Keratinocyte (primary cell): ENCODE results near the gene MS4A15. TPM values are rescaled to one million over a fixed set of nuclear protein-coding genes. Genes with fewer than 3 reads are reported as not detected.

ENCODE experiments used
- DNase-seq: peaks from one replicate; pipeline ENCODE4 v3.0.0-alpha.2; 2011; ENCODE audit warnings: low read depth, missing footprints, low spot score
- FAIRE-seq: peaks from 2 replicates; lab custom pipeline; 2011; peaks lifted over from hg19 to GRCh38; lab: Jason Lieb, UNC
- H2AFZ ChIP-seq: 2 replicates; pipeline ENCODE4 v1.6.0; 2012; ENCODE audit warnings: low read length, control low read depth, inconsistent platforms; ENCODE audit not compliant: control insufficient read depth
- H3K27ac ChIP-seq: 2 replicates; pipeline ENCODE4 v1.5.1; 2011; ENCODE audit warnings: low read length; ENCODE audit not compliant: control insufficient read depth, insufficient read depth
- H3K27me3 ChIP-seq: 3 replicates; pipeline ENCODE4 v1.6.0; 2011; ENCODE audit warnings: low read length; ENCODE audit not compliant: control insufficient read depth, insufficient read depth; ENCODE audit errors: extremely low read depth
- H3K36me3 ChIP-seq, 2 experiments: 2 replicates in 1 of 2; 3 replicates in 1 of 2; pipeline ENCODE4 v1.5.1; 2011; ENCODE audit warnings: low read length in 2 of 2, mild to moderate bottlenecking in 1 of 2; ENCODE audit not compliant: control insufficient read depth in 2 of 2, insufficient read depth in 2 of 2; ENCODE audit errors: extremely low read depth in 1 of 2
- H3K4me1 ChIP-seq: 3 replicates; pipeline ENCODE4 v1.5.1; 2011; ENCODE audit warnings: low read length; ENCODE audit not compliant: control insufficient read depth, insufficient read depth; ENCODE audit errors: extremely low read depth
- H3K4me2 ChIP-seq: 3 replicates; pipeline ENCODE4 v1.6.0; 2011; ENCODE audit warnings: low read depth, low read length; ENCODE audit not compliant: control insufficient read depth, insufficient read depth; ENCODE audit errors: extremely low read depth
- H3K4me3 ChIP-seq, 3 experiments: fragments of 200-600 bp in 1 of 3; sonication (generic) in 1 of 3; 2 replicates in 2 of 3; 3 replicates in 1 of 3; pipeline ENCODE4 v1.5.1; 2011 to 2016; ENCODE audit warnings: low read length in 3 of 3, mild to moderate bottlenecking in 3 of 3, control low read depth in 2 of 3, inconsistent platforms in 1 of 3, low read depth in 1 of 3, mixed read lengths in 1 of 3, mixed run types in 1 of 3, moderate library complexity in 1 of 3; ENCODE audit not compliant: control insufficient read depth in 2 of 3, insufficient read depth in 2 of 3; ENCODE audit errors: extremely low read depth in 1 of 3
- H3K79me2 ChIP-seq: 2 replicates; pipeline ENCODE4 v1.6.0; 2012; ENCODE audit warnings: low read length; ENCODE audit not compliant: control insufficient read depth, insufficient read depth
- H3K9ac ChIP-seq: 3 replicates; pipeline ENCODE4 v1.6.0; 2011; ENCODE audit warnings: low read length; ENCODE audit not compliant: control insufficient read depth, insufficient read depth; ENCODE audit errors: extremely low read depth
- H3K9me1 ChIP-seq: 3 replicates; pipeline ENCODE4 v1.6.0; 2011; ENCODE audit warnings: low read length; ENCODE audit not compliant: control insufficient read depth, insufficient read depth; ENCODE audit errors: extremely low read depth
- H3K9me3 ChIP-seq: 2 replicates; pipeline ENCODE4 v1.5.1; 2012; ENCODE audit warnings: low read depth, low read length; ENCODE audit not compliant: control insufficient read depth
- H4K20me1 ChIP-seq: 3 replicates; pipeline ENCODE4 v1.6.0; 2011; ENCODE audit warnings: low read length; ENCODE audit not compliant: control insufficient read depth, insufficient read depth; ENCODE audit errors: extremely low read depth
- CTCF ChIP-seq, 3 experiments: IDR thresholded peaks in 1 of 3; conservative IDR thresholded peaks in 1 of 3; optimal IDR thresholded peaks in 1 of 3; 2 replicates in 2 of 3; 3 replicates in 1 of 3; pipeline versions ENCODE3 to v1.5.1; 2011; ENCODE audit warnings: low read length in 3 of 3, mild to moderate bottlenecking in 3 of 3, moderate library complexity in 2 of 3, control low read depth in 1 of 3, inconsistent platforms in 1 of 3; ENCODE audit not compliant: insufficient read depth in 2 of 3; ENCODE audit errors: extremely low read depth in 1 of 3
- EZH2 ChIP-seq: IDR thresholded peaks from one replicate; pipeline ENCODE4 v1.6.1; 2012; ENCODE audit warnings: inconsistent platforms, mild to moderate bottlenecking, low read length, moderate library complexity
- dilution Hi-C: fragments of 300-500 bp; cut with MboI; formaldehyde crosslinking; loops from one replicate; pipeline ENCODE4 v1.7.0; 2020; ENCODE audit warnings: low sequenced_read_pairs; ENCODE audit not compliant: extremely low pct_ligation_motif_present
- polyA plus RNA-seq, 5 experiments: library from polyadenylated mRNA; depleted of rRNA in 3 of 5; stranded (reverse) in 3 of 5; stranded (forward) in 1 of 5; unstranded in 1 of 5; fragments of >200 nt; gene quantifications; 1 replicate in 1 of 5; 2 replicates in 3 of 5; 3 replicates in 1 of 5; pipeline versions ENCODE4 v1.2.1 to v1.2.3, GENCODE V29; 2011 to 2012; ENCODE audit warnings: missing spikeins in 2 of 5, low read depth in 1 of 5, low replicate concordance in 1 of 5

Gene MS4A15
- polyA plus RNA-seq, 1 donor (not counting 4 experiments of a cell fraction or from before 2014, with no cell fraction given): 0.03 TPM

- H3K79me2 ChIP-seq: no peaks in the 10 kb centered on the region
- dilution Hi-C loops: no loop called here
- no peak overlapping the region for H3K9ac ChIP-seq
- H3K27me3 ChIP-seq: no peaks in the 10 kb centered on the region
- H3K4me3 ChIP-seq: no peak overlapping the region
- no peaks in the 10 kb centered on the region for H3K9me1 ChIP-seq
- no peaks in the 10 kb centered on the region for H3K4me1 ChIP-seq
- H2AFZ ChIP-seq: no peak overlapping the region
- no peaks in the 10 kb centered on the region for H3K36me3 ChIP-seq
- H3K27ac ChIP-seq: no peak overlapping the region
- no peak for TF ChIP-seq CTCF (optimal IDR thresholded peaks at IDR 0.05 in 1 of 3, IDR thresholded peaks at IDR 0.05 in 1 of 3, conservative IDR thresholded peaks at IDR 0.05 in 1 of 3; ENCODE audit: extremely low read depth in 1 of 3, insufficient read depth in 2 of 3, low read length in 3 of 3)
- H3K4me2 ChIP-seq: no peak overlapping the region
- DNase-seq (no peak), FAIRE-seq (no peak)
- no peaks in the 10 kb centered on the region for H3K9me3 ChIP-seq
- no peaks in the 10 kb centered on the region for H4K20me1 ChIP-seq
Measured at GRCh38 chr11:60810151-60810550, 53.5 kb downstream of the MS4A15 start.

- dilution Hi-C loops: no loop called here
- H2AFZ ChIP-seq: no peak overlapping the region
- no peaks in the 10 kb centered on the region for H3K79me2 ChIP-seq
- no peak overlapping the region for H3K4me3 ChIP-seq
- no peak overlapping the region for H3K4me2 ChIP-seq
- H4K20me1 ChIP-seq: no peaks in the 10 kb centered on the region
- H3K9ac ChIP-seq: no peak overlapping the region
- no peaks in the 10 kb centered on the region for H3K9me3 ChIP-seq
- FAIRE-seq (no peak), DNase-seq (no peak)
- no peaks in the 10 kb centered on the region for H3K27me3 ChIP-seq
- no peaks in the 10 kb centered on the region for H3K36me3 ChIP-seq
- no peak overlapping the region for H3K27ac ChIP-seq
- H3K9me1 ChIP-seq: no peaks in the 10 kb centered on the region
- TF ChIP-seq EZH2: no peak
- no peak for TF ChIP-seq CTCF (optimal IDR thresholded peaks at IDR 0.05 in 1 of 3, IDR thresholded peaks at IDR 0.05 in 1 of 3, conservative IDR thresholded peaks at IDR 0.05 in 1 of 3; ENCODE audit: extremely low read depth in 1 of 3, insufficient read depth in 2 of 3, low read length in 3 of 3)
- no peaks in the 10 kb centered on the region for H3K4me1 ChIP-seq
Measured at GRCh38 chr11:60810569-60810968, 53.9 kb downstream of the MS4A15 start.
